GM21619 (cell line): Measurements from ENCODE around the gene MMP15.
"Not testable (repeated sequence)": the region's sequence is repeated elsewhere in the genome, so short reads cannot be mapped to it uniquely, and the experiment has no call there.

Experiments
- ATAC-seq: cut with Tn5 transposase; IDR thresholded peaks from one replicate; pipeline ENCODE4 v1.9.1; 2021; ENCODE audit not compliant: unreplicated experiment

The MMP15 gene

DNA sequence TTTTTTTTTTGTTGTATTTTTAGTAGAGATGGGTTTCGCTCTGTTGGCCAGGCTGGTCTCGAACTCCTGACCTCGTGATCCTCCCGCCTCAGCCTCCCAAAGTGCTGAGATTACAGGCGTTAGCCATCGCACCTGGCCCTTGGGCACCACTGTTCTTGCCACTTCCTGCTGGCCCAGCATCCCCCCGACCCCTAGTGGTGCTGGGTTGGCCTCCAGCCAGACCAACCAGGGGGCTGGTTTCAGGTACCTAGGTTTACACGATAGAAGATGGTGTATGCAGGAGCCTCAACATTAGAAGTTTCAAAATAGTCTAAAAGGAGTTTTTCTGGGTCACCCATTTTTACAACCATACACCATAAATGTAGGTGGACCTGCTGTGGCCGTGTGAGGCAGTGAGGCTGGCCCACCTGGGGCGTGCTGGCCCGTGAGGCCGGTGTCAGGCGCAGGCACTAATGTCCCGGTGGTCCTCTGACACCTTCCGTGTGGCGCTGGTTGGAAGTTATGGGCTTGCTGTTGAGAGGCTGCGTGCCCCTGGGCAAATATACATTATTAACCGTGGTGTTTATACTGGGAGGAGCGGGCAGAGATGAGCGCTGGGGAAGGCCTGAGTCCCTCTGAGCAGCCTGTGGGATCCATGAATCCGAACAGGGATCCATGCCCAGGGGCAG lies 60.2 kb downstream of the MMP15 start:
- ATAC-seq: no peak

DNA sequence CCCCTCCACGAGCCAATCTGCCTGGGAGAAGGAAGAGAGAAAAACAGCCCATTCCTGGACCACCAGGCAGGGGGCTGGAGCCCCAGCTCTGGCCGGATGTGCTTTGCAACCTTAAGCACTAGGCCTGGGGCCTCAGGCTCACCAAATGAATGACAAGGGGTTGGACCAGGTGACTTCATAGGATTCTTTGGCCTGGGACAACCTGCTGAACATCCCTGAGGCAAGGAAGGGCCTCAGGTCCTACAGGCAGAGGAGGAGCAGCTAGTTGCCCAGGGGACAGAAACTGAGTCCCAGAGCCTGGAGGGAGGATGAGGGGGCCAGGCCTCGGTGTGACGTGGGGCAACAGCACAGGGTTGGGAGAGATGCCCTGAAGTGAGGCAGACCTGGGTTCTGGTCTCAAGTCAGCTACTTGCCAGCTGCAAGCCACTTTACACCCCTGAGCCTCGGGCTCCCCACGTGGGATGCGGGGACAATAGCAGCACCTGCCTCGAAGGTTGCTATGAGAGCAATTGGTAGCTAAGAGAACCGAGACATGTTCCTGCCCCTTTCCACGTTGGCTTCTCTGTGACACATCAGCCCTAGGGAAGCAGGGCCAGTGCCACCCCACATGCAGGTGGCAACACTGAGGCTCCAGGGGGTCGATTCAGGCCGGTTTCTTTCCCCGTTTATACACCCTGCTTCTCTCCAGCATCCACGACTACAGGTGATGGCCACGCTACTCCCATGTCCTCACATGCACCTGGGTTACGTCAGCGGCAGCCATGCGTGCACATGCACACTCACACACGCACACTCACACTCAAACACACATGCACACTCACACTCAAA lies 61.0 kb downstream of the MMP15 start:
- ATAC-seq: no peak

DNA sequence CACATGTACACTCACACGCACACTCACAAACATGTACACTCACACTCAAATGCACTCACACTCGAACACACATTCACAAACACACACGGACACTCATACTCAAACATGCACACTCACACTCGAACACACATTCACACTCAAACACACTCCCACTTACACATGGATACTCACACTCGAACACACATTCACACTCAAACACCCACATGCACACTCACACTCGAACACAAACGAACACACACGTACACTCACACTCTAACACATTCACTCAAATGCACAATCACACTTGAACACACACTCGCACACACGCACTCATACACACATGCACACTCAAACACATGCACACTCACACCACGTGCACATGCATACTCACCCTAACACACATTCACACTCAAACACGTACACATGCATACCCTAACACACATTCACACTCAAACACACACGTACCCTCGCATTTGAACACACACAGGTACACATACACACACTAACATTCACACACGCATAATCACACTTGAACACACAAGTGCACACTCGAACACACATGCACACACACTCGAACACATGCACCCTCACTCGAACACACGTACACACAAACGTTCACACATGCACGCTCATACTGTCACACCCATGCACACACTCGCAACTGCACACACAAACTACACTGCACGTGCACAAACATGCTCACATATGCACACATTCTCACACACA lies 61.8 kb downstream of the MMP15 start:
- ATAC-seq: no peak

DNA sequence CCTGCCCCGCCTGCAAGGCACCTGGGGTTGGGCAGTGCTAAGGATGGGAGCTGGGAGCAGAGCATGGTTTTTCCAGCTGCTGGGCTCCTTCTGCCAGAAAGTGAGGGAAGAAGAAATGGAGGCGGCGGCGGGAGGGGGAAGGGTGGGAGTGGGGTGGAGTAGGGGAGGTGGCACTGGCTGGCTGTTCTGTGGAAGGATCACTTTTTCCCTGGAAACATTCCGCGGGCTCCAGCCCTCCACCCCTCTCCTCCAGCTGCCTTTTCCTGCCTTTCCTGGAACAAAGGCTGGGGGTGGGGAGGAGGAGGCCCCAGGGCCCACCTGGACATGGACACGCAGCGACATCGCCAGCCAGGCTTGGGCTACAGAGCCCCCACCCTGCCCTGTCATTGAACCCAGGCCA lies 62.5 kb downstream of the MMP15 start:
- no peak for ATAC-seq

DNA sequence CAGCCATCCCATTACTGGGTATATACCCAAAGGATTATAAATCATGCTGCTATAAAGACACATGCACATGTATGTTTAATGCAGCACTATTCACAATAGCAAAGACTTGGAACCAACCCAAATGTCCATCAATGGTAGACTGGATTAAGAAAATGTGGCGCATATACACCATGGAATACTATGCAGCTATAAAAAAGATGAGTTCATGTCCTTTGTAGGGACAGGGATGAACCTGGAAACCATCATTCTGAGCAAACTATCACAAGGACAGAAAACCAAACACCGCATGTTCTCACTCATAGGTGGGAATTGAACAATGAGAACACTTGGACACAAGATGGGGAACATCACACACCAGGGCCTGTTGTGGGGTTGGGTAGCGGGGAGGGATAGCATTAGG lies 64.8 kb downstream of the MMP15 start:
- ATAC-seq: not testable (repeated sequence)

DNA sequence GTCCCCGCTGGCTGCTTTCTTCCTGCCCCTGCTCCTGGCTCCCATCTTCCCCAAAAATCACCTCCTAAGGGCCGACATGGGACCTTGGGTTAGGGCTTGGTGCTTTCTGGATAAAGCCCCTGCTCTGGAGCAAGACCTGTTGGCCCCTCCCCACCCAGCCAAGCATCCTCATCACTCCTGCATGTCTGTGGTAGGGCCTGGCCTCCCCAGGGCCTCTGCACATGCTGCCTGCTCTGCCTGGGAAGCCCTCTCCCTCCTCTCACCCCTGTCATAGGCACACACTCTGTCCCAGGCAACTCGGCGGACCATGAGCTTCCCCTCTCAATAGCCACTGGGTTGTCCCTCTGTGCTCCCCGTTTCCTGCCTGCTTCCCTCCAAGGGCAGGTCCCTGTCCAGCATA lies 68.5 kb downstream of the MMP15 start:
- ATAC-seq: no peak

DNA sequence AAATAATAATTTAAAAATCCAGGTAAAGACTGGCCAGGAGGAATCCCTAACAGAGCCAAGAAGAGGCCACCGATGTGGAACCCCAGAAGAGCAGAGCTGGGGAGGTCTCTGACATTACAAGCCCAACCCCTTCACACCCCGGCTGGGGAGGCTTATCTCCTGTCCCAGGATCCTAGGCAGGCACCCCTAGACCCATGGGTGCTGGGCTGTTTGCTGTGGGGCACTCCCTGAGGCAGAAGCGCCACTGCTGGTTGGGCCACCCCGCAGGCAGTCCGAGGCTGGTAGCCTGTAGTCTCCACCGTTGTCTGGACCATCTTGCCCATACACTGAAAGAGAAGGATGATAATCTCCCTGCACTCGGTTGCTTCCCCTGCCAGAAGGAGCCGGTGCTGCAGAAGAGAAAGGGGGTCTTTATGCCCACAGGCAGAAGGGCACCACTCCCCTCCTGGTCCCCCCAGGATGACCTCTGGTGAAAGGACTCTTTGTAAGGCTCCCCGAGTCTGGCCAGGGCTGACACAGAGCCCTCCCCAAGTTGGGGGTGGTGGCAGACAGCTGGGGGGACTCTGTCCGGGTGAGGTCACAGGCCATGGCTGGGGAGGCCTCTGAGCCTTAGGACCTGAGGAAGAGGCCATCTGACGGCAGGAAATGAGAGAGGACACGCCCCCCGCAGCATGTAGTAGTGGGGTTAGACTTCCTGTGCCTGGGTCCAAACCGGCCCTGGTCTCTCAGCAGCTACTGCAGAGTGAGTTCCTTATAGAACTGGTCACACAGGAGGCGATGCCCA lies 69.4 kb downstream of the MMP15 start:
- no peak for ATAC-seq

DNA sequence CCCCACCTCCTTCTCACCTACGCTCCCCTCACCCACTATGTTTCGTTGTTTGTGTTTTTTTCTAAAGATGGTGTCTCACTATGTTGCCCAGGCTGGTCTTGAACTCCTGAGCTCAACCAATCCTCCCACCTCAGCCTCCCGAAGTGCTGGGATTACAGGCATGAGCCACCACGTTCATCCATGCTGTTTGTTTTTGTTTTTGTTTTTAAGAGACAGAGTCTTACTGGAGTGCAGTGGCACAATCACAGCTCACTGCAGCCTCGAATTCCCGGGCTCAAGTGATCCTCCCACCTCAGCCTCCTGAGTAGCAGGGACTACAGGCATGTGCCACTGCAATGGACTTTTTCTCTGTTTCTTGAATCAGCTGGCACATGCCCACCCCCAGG lies 70.0 kb downstream of the MMP15 start:
- ATAC-seq: not testable (repeated sequence)

DNA sequence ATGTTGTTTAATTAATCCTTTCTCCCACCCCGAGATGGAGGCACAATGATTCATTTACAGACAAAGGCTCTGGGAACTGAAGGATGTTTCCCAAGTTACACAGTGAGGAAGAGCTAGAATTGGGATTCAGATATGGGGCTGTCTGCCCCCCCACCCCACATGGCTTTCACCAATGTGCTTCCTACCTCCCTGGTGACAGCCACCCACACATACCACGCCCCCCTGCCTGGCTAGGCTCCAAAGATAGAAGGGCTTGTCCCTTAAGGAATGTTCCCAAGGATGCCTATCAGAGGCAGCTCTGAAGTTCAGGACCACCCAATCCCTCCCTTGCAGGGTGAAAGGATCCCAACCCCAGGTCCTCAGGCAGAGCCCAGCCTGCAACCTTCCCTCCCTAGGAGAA lies 70.7 kb downstream of the MMP15 start:
- ATAC-seq: no peak
